GM06990 (cell line): Measurements from ENCODE around the gene C9orf78.

Experiments used
- DNase-seq: peaks from one replicate; pipeline ENCODE4 v3.0.0-alpha.2; 2011; ENCODE audit not compliant: insufficient read length; ENCODE audit errors: extremely low read depth
- H3K27me3 ChIP-seq: replicated peaks from 2 replicates; pipeline ENCODE4 v1.6.0; 2011; ENCODE audit warnings: low read length; ENCODE audit not compliant: control insufficient read depth, insufficient read depth
- H3K36me3 ChIP-seq: 2 replicates; pipeline ENCODE4 v1.5.1; 2011; ENCODE audit warnings: low read length; ENCODE audit not compliant: control insufficient read depth, insufficient read depth
- H3K4me3 ChIP-seq: replicated peaks from 2 replicates; pipeline ENCODE4 v1.5.1; 2011; ENCODE audit warnings: low read depth, mild to moderate bottlenecking, control low read depth, low read length
- TF ChIP-seq, protein P1 (sequence below): IDR thresholded peaks from 2 replicates; pipeline ENCODE4 v1.5.1; 2011; ENCODE audit warnings: low read length, control low read depth, mild to moderate bottlenecking, inconsistent platforms; ENCODE audit not compliant: insufficient read depth, poor library complexity, severe bottlenecking

C9orf78 gene, protein sequence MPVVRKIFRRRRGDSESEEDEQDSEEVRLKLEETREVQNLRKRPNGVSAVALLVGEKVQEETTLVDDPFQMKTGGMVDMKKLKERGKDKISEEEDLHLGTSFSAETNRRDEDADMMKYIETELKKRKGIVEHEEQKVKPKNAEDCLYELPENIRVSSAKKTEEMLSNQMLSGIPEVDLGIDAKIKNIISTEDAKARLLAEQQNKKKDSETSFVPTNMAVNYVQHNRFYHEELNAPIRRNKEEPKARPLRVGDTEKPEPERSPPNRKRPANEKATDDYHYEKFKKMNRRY

DNA sequence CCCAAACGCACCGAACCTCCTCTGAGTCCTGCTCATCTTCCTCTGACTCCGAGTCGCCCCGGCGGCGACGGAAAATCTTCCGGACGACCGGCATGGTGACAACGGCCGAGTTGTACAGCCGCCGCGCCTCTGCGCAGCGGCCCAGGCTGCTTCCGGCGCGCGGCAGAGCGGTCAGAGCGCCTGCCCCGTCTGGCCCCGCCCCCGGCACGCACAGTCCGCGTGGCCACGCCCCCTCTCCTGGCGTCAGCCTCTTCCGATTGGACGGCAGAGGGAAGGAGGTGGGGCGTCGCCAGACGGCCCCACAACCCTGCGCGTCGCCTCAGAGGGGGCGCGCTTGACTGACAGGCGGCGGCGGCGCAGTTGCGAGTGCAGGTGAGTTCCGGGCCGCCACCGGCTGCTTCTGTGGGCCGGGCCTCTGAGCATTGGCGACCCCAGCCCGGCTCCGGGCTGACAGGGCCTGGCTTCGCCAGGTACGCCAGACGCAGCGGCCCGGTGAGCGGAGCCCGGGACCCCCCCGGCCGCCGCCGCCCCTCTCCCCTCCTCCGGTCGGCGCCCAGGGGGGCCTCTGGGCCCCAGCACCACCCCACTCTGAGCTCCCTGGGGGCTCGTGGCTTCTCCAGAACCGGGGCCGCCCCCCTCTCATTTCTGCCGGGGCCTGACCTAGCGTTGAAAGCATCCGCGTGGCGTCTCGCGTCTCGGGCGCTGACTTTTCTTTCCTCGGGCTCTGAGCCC is at the start of gene C9orf78, which contains the start of gene USP20:
Gene C9orf78 (minus strand): TSS at position 148 of the 732 bp plus-strand sequence. CDS start 54 bp downstream, at position 94.
Gene USP20 (plus strand): TSS at position 331 of the 732 bp plus-strand sequence. CDS start 17,098 bp downstream, outside the sequence.
- no peaks in the 10 kb centered on the region for H3K27me3 ChIP-seq
- H3K4me3 ChIP-seq, result peak within 1 kb of the TSS; percentile 83
- peak; percentile 98 for DNase-seq
- H3K36me3 ChIP-seq, result peaks cover 3% of the 10 kb centered on the region
- TF ChIP-seq, protein P1, sequence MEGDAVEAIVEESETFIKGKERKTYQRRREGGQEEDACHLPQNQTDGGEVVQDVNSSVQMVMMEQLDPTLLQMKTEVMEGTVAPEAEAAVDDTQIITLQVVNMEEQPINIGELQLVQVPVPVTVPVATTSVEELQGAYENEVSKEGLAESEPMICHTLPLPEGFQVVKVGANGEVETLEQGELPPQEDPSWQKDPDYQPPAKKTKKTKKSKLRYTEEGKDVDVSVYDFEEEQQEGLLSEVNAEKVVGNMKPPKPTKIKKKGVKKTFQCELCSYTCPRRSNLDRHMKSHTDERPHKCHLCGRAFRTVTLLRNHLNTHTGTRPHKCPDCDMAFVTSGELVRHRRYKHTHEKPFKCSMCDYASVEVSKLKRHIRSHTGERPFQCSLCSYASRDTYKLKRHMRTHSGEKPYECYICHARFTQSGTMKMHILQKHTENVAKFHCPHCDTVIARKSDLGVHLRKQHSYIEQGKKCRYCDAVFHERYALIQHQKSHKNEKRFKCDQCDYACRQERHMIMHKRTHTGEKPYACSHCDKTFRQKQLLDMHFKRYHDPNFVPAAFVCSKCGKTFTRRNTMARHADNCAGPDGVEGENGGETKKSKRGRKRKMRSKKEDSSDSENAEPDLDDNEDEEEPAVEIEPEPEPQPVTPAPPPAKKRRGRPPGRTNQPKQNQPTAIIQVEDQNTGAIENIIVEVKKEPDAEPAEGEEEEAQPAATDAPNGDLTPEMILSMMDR, result no peak

DNA sequence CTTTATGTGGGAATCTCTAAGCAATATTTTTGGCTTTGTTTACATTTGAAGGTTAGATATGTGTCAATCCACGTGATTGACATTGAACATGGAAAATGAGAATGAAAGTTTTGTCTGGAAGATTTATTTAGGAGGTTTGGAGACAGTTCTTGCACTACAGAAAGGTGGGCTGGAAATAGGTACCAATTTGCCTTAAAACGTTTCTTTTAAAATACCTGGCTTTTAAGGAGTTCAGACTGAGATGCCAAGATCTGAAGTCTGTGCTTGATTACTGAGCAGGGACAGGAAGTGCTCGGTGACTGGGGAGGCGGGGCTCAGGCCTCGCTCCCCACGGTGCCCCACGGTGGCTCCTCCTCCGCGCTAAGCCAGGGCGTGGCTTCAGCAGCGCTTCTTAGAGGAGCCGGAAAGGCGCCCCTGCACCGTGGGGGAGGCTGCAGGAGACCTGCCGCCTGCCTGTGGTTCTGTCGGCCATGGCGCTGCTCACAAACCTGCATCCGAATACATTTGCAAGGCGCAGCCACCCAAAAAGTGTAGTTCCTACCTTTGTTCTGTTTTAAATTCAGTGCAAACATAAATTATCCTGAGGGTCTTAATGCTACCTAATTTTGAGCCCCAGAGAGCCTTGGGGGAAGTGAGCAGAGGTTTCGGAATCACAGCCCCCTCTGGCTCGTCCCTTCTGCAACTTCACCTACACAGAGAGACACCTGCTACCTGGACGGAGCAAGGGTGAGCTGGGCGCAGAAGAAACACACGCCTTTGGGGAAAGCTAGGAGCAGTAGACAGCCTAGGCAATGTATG is 49.3 kb upstream of the C9orf78 start:
- H3K4me3 ChIP-seq, result peak overlapping the region; percentile 59
- H3K27me3 ChIP-seq, result no peaks in the 10 kb centered on the region
- peak; percentile 97 for DNase-seq
- peaks cover 14% of the 10 kb centered on the region for H3K36me3 ChIP-seq
- TF ChIP-seq, protein P1, result no peak

DNA sequence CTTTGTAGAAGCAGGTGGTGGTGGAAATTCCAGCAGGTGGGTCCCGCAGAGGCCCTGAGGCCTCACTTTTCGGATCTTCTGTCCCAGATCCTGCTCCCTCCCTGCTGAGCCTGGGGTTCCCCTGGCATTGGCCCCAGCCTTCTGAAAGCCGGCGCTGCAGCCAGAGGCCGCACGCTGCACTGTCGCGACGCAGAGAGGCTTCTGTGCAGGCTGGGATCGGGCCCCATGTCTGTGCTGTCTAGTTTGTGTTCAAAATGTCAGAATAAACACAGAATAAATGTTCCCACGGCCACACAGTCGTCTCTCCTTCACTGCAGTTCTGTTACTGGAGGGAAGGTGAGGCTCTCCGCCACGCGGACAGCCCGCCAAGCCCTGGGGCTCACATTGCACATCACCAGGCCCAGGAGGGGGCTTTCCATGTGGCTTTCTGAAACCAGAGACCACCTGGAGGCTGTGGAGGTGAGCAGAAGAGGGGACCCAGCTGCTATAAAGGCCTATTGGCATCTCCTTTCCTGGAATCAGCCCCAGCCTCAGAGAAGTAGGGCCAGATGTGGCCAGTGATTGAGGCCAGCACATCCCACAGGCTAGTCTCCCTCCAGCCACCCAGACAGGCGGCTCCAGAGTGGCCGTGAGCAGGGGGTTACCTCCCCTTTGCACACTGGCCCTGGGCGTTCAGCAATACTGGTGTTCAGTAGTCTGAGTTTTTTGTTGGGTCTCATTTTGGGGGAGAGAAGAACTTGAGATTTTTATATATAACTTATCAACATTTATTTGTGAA is 46.7 kb upstream of the C9orf78 start:
- no peaks in the 10 kb centered on the region for H3K27me3 ChIP-seq
- H3K4me3 ChIP-seq, result no peak overlapping the region
- peaks cover 15% of the 10 kb centered on the region for H3K36me3 ChIP-seq
- TF ChIP-seq, protein P1, result no peak
- no peak for DNase-seq

DNA sequence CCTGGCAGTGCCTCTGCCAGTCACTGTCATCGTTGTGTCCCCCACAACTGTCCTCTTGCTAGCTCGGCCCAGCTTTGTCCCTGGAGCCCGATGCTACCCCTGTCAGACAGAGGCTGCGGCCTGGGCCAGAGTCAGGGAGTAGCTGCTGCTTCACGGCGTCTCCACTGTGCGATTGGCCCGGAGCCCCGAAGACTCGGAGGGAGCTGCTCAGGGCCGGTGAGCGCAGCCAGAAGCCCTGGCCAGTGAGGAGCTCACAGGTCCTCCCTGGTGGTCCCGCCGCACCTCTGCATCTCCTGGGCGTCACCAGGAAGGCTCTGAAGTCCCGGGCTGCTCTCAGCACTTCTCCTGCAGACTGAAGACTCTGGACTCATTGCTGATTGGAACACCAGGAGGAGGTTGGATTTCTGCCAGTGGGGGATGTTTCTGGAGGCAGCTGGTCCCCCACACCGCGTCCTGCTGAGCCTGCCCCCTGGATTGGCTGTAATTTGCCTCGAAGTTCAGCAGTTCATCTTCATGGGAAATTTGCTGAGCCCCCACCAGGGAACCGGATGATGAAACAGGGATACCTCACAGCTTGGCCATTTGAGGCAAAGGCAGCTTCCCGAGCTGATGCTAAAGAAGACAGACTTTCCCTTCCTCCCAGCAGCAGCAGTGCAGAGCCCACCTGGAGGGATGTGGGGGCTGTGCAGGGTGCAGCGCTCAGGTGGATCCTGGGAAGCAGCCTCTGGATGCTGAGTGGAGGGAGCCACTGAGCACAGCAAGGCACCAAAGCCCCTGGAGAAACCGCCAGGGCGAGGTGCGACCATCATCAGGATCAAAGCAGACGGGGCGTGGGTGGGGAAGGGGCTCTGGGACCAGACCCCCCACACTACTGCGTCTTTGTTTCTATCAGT is 45.8 kb upstream of the C9orf78 start:
- Histone ChIP-seq H3K36me3 (peaks cover 15% of the 10 kb centered on the region), H3K4me3 (no peak overlapping the region), H3K27me3 (no peaks in the 10 kb centered on the region)
- TF ChIP-seq, protein P1, result no peak
- no peak for DNase-seq
